RWPE2 (cell line): ENCODE results near the gene FARS2.

Experiments used
- ATAC-seq: fragments of 200-7000 bp; cut with Tn5 transposase; 3 replicates; pipeline ENCODE4 v1.9.1; 2021; ENCODE audit warnings: low read depth
- DNase-seq: peaks from one replicate; pipeline ENCODE4 v3.0.0-alpha.2; 2020; ENCODE audit warnings: low spot score
- H3K27ac ChIP-seq: fragments of 450-650 bp; 2 replicates; pipeline ENCODE4 v1.5.1; 2017; ENCODE audit warnings: mild to moderate bottlenecking; ENCODE audit not compliant: poor library complexity, severe bottlenecking
- H3K27me3 ChIP-seq: fragments of 250-450 bp; sonication (Bioruptor Pico); 2 replicates; pipeline ENCODE4 v1.5.1; 2021; ENCODE audit warnings: mild to moderate bottlenecking, moderate library complexity; ENCODE audit not compliant: insufficient read depth, poor library complexity, severe bottlenecking
- H3K36me3 ChIP-seq: fragments of 250-450 bp; sonication (Bioruptor Pico); 2 replicates; pipeline ENCODE4 v1.5.1; 2020; ENCODE audit warnings: low read depth, mild to moderate bottlenecking, moderate library complexity
- H3K4me1 ChIP-seq: fragments of 250-450 bp; sonication (Bioruptor Pico); 2 replicates; pipeline ENCODE4 v1.5.1; 2021; ENCODE audit warnings: mild to moderate bottlenecking, moderate library complexity; ENCODE audit not compliant: insufficient read depth, poor library complexity, severe bottlenecking
- H3K4me3 ChIP-seq: fragments of 250-450 bp; sonication (Bioruptor Pico); 2 replicates; pipeline ENCODE4 v1.5.1; 2021; ENCODE audit warnings: mild to moderate bottlenecking, moderate library complexity; ENCODE audit not compliant: severe bottlenecking
- H3K9me3 ChIP-seq: fragments of 250-450 bp; sonication (Bioruptor Pico); 2 replicates; pipeline ENCODE4 v1.5.1; 2021; ENCODE audit warnings: mild to moderate bottlenecking, moderate library complexity; ENCODE audit not compliant: severe bottlenecking
- TF ChIP-seq, protein P1 (sequence below): fragments of 450-650 bp; IDR thresholded peaks from one replicate; pipeline ENCODE4 v1.5.1; 2017; ENCODE audit warnings: mild to moderate bottlenecking, moderate library complexity; ENCODE audit not compliant: poor library complexity, severe bottlenecking

Gene FARS2

DNA sequence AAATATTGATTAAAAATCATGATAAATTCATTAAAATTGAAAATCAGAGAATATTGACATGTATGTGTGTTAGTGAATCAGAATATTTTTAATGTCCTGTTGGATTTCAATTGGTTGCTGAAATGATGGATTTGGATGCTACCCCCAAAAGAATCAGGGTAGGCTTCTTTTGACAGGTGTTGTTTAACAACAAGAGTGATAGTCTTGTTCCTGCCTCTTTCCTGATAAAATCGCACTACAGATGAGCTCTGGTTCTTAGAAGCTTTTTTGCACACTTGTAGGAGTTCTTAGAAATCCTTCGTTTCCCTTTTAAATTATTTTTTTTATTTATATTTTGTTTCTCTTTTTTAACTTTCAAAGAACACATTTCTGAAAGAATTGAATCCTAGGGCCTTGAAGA, 259.5 kb downstream of the FARS2 start:
- no peak for ATAC-seq

GRCh38 chr6:5521322-5521721, 260.0 kb downstream of the FARS2 start:
- Histone ChIP-seq H3K4me1 (no peaks in the 10 kb centered on the region), H3K36me3 (no peaks in the 10 kb centered on the region), H3K4me3 (no peak overlapping the region), H3K27me3 (no peaks in the 10 kb centered on the region), H3K9me3 (no peaks in the 10 kb centered on the region), H3K27ac (no peak overlapping the region)
- no peak for DNase-seq
- no peak for ATAC-seq
- TF ChIP-seq, protein P1, sequence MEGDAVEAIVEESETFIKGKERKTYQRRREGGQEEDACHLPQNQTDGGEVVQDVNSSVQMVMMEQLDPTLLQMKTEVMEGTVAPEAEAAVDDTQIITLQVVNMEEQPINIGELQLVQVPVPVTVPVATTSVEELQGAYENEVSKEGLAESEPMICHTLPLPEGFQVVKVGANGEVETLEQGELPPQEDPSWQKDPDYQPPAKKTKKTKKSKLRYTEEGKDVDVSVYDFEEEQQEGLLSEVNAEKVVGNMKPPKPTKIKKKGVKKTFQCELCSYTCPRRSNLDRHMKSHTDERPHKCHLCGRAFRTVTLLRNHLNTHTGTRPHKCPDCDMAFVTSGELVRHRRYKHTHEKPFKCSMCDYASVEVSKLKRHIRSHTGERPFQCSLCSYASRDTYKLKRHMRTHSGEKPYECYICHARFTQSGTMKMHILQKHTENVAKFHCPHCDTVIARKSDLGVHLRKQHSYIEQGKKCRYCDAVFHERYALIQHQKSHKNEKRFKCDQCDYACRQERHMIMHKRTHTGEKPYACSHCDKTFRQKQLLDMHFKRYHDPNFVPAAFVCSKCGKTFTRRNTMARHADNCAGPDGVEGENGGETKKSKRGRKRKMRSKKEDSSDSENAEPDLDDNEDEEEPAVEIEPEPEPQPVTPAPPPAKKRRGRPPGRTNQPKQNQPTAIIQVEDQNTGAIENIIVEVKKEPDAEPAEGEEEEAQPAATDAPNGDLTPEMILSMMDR: no peak

More for the DNA sequence above, 259.5 kb downstream of the FARS2 start:
- Histone ChIP-seq H3K27me3 (no peaks in the 10 kb centered on the region), H3K36me3 (no peaks in the 10 kb centered on the region), H3K9me3 (no peaks in the 10 kb centered on the region), H3K4me1 (no peaks in the 10 kb centered on the region), H3K4me3 (no peak overlapping the region), H3K27ac (no peak overlapping the region)
- TF ChIP-seq, protein P1: no peak
- DNase-seq: no peak

GRCh38 chr6:5522147-5522546, 260.8 kb downstream of the FARS2 start:
- H3K4me3 ChIP-seq: no peak overlapping the region
- ATAC-seq (no peak), DNase-seq (no peak)
- H3K9me3 ChIP-seq: no peaks in the 10 kb centered on the region
- H3K4me1 ChIP-seq: peaks cover 2% of the 10 kb centered on the region
- H3K36me3 ChIP-seq: no peaks in the 10 kb centered on the region
- no peaks in the 10 kb centered on the region for H3K27me3 ChIP-seq
- TF ChIP-seq, protein P1: no peak
- no peak overlapping the region for H3K27ac ChIP-seq

DNA sequence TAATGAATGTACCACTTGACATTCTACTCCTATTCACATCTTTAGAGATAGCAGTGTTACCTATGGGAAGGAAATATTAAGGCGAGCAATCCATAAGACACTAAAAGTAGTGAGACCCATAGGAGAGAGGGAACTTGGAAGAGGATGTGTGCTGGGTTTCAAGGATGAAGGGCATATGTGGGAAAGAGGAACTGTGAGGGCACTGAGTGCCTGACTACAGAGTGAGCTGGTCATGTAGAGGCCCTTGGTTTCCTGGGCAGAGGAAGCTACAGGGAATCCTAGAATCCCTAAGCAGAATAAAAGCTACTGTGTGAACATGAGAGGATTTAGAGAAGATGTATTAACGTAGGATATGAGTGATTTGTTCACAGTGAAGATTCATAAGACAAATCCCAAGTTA, 262.8 kb downstream of the FARS2 start:
- no peak for ATAC-seq
- Histone ChIP-seq H3K4me3 (no peak overlapping the region), H3K9me3 (no peaks in the 10 kb centered on the region), H3K36me3 (no peaks in the 10 kb centered on the region), H3K27ac (no peak overlapping the region), H3K27me3 (no peaks in the 10 kb centered on the region), H3K4me1 (peaks cover 6% of the 10 kb centered on the region)
- TF ChIP-seq, protein P1: no peak
- DNase-seq: no peak

- H3K4me3 ChIP-seq: no peak overlapping the region
- H3K4me1 ChIP-seq: peaks cover 6% of the 10 kb centered on the region
- no peak for ATAC-seq
- no peaks in the 10 kb centered on the region for H3K9me3 ChIP-seq
- TF ChIP-seq, protein P1: no peak
- H3K27me3 ChIP-seq: no peaks in the 10 kb centered on the region
- no peaks in the 10 kb centered on the region for H3K36me3 ChIP-seq
- no peak overlapping the region for H3K27ac ChIP-seq
- no peak for DNase-seq
These were observed 263.9 kb downstream of the FARS2 start for GRCh38 chr6:5525209-5525608.
